ENCODE results near the gene DCK.

- TF ChIP-seq CTCF (IDR thresholded peaks at IDR 0.05; ENCODE audit: insufficient read depth, low read depth, low read length) (no peak), EZH2 (IDR thresholded peaks at IDR 0.05; ENCODE audit: insufficient read depth, low read length) (no peak)
These were observed 72.6 kb downstream of the DCK start for GRCh38 chr4:71065991-71066510.
